GM21360 (cell line): Measurements from ENCODE around the gene ZDHHC14.

Source experiments
- ATAC-seq: cut with Tn5 transposase; IDR thresholded peaks from one replicate; pipeline ENCODE4 v1.9.1; 2021; ENCODE audit warnings: mild to moderate bottlenecking, moderate library complexity; ENCODE audit not compliant: unreplicated experiment

The ZDHHC14 gene

GRCh38 chr6:157635388-157636244, 254.6 kb downstream of the ZDHHC14 start:
- no peak for ATAC-seq

GRCh38 chr6:157637516-157637915, 256.5 kb downstream of the ZDHHC14 start:
- no peak for ATAC-seq

- no peak for ATAC-seq
Measured at GRCh38 chr6:157637941-157638662, 257.1 kb downstream of the ZDHHC14 start.

GRCh38 chr6:157638779-157639178, 257.8 kb downstream of the ZDHHC14 start:
- ATAC-seq, result no peak

- no peak for ATAC-seq
Measured at GRCh38 chr6:157640746-157641451, 259.9 kb downstream of the ZDHHC14 start.

- no peak for ATAC-seq
Measured at GRCh38 chr6:157641837-157642236, 260.8 kb downstream of the ZDHHC14 start.

- no peak for ATAC-seq
Measured at GRCh38 chr6:157642736-157643135, 261.7 kb downstream of the ZDHHC14 start.

- no peak for ATAC-seq
Measured at GRCh38 chr6:157644043-157644810, 263.2 kb downstream of the ZDHHC14 start.

GRCh38 chr6:157645201-157645795, 264.3 kb downstream of the ZDHHC14 start:
- ATAC-seq, result no peak

GRCh38 chr6:157646012-157646411, 265.0 kb downstream of the ZDHHC14 start:
- ATAC-seq, result no peak

- no peak for ATAC-seq
Measured at GRCh38 chr6:157647261-157647915, 266.4 kb downstream of the ZDHHC14 start.

- ATAC-seq, result no peak
Measured at GRCh38 chr6:157648561-157648960, 267.6 kb downstream of the ZDHHC14 start.

GRCh38 chr6:157649311-157650260, 268.6 kb downstream of the ZDHHC14 start:
- no peak for ATAC-seq

GRCh38 chr6:157650261-157650640, 269.3 kb downstream of the ZDHHC14 start:
- no peak for ATAC-seq

GRCh38 chr6:157650801-157651200, 269.8 kb downstream of the ZDHHC14 start:
- no peak for ATAC-seq

- no peak for ATAC-seq
Measured at GRCh38 chr6:157651731-157652490, 270.9 kb downstream of the ZDHHC14 start.

GRCh38 chr6:157652601-157653363, 271.8 kb downstream of the ZDHHC14 start:
- ATAC-seq, result no peak
